ENCODE data around the gene IQSEC1. TPM values are rescaled to one million over a fixed set of nuclear protein-coding genes. Genes with fewer than 3 reads are reported as not detected.

The IQSEC1 gene
- total RNA-seq, 1 experiment from 2014 or later: 5.7 TPM

GRCh38 chr3:12968541-12968940, 104.7 kb downstream of the IQSEC1 start:
- DNase-seq (ENCODE audit: low spot score): no peak

- DNase-seq (ENCODE audit: low spot score): peak; percentile 81
Measured at GRCh38 chr3:12967606-12968351, 105.5 kb downstream of the IQSEC1 start.

GRCh38 chr3:12966847-12967605, 106.2 kb downstream of the IQSEC1 start:
- DNase-seq (ENCODE audit: low spot score): no peak

GRCh38 chr3:12965999-12966846, 107.0 kb downstream of the IQSEC1 start:
- DNase-seq (ENCODE audit: low spot score): no peak

- no peak for DNase-seq (ENCODE audit: low spot score)
Measured at GRCh38 chr3:12964711-12965612, 108.3 kb downstream of the IQSEC1 start.

- no peak for DNase-seq (ENCODE audit: low spot score)
Measured at GRCh38 chr3:12963922-12964701, 109.1 kb downstream of the IQSEC1 start.

GRCh38 chr3:12963231-12963896, 109.9 kb downstream of the IQSEC1 start:
- no peak for DNase-seq (ENCODE audit: low spot score)

- no peak for DNase-seq (ENCODE audit: low spot score)
Measured at GRCh38 chr3:12962292-12962691, 110.9 kb downstream of the IQSEC1 start.

GRCh38 chr3:12961697-12962036, 111.6 kb downstream of the IQSEC1 start:
- DNase-seq (ENCODE audit: low spot score): no peak

GRCh38 chr3:12961007-12961696, 112.1 kb downstream of the IQSEC1 start:
- DNase-seq (ENCODE audit: low spot score): no peak

GRCh38 chr3:12960497-12960896, 112.7 kb downstream of the IQSEC1 start:
- DNase-seq (ENCODE audit: low spot score): no peak

- no peak for DNase-seq (ENCODE audit: low spot score)
Measured at GRCh38 chr3:12959838-12960378, 113.3 kb downstream of the IQSEC1 start.

- no peak for DNase-seq (ENCODE audit: low spot score)
Measured at GRCh38 chr3:12959410-12959809, 113.8 kb downstream of the IQSEC1 start.

- DNase-seq (ENCODE audit: low spot score): no peak
Measured at GRCh38 chr3:12957824-12958792, 115.1 kb downstream of the IQSEC1 start.

GRCh38 chr3:12957339-12957738, 115.9 kb downstream of the IQSEC1 start:
- DNase-seq (ENCODE audit: low spot score): no peak

- DNase-seq (ENCODE audit: low spot score): no peak
Measured at GRCh38 chr3:12956316-12956660, 116.9 kb downstream of the IQSEC1 start.

- no peak for DNase-seq (ENCODE audit: low spot score)
Measured at GRCh38 chr3:12955651-12956315, 117.4 kb downstream of the IQSEC1 start.

All from H4 (cell line).